Trophoblast cell (in vitro differentiated cells and primary cell): Measurements from ENCODE around the gene BMP5. TPM values are rescaled to one million over a fixed set of nuclear protein-coding genes. Genes with fewer than 3 reads are reported as not detected.

Source experiments
- DNase-seq, 2 donors: peaks; one replicate each; pipeline ENCODE4 v3.0.0-alpha.2; 2016
- H2AFZ ChIP-seq: 2 replicates; pipeline ENCODE4 v1.6.1; 2013; ENCODE audit warnings: low read length, moderate library complexity, mild to moderate bottlenecking; ENCODE audit not compliant: insufficient read depth, poor library complexity
- H2AK5ac ChIP-seq: 2 replicates; pipeline ENCODE4 v1.6.1; 2013; ENCODE audit warnings: mild to moderate bottlenecking, low read length
- H2BK120ac ChIP-seq: 2 replicates; pipeline ENCODE4 v1.6.1; 2013; ENCODE audit warnings: low read length, mild to moderate bottlenecking, moderate library complexity; ENCODE audit not compliant: insufficient read depth, poor library complexity
- H2BK12ac ChIP-seq: 2 replicates; pipeline ENCODE4 v1.6.1; 2013; ENCODE audit warnings: mild to moderate bottlenecking, low read length, moderate library complexity
- H2BK5ac ChIP-seq: 2 replicates; pipeline ENCODE4 v1.6.1; 2013; ENCODE audit warnings: low read length, low read depth, moderate library complexity, mild to moderate bottlenecking; ENCODE audit not compliant: poor library complexity
- H3K14ac ChIP-seq: 2 replicates; pipeline ENCODE4 v1.6.1; 2013; ENCODE audit warnings: mild to moderate bottlenecking, low read length
- H3K18ac ChIP-seq: 2 replicates; pipeline ENCODE4 v1.6.1; 2013; ENCODE audit warnings: mild to moderate bottlenecking, low read length
- H3K23ac ChIP-seq: 2 replicates; pipeline ENCODE4 v1.6.1; 2013; ENCODE audit warnings: low read length
- H3K27ac ChIP-seq: 2 replicates; pipeline ENCODE4 v1.5.1; 2013; ENCODE audit warnings: low read depth, mild to moderate bottlenecking, inconsistent platforms, low read length, moderate library complexity
- H3K27me3 ChIP-seq: 2 replicates; pipeline ENCODE4 v1.6.1; 2013; ENCODE audit warnings: inconsistent platforms, mild to moderate bottlenecking, low read length, moderate library complexity; ENCODE audit not compliant: insufficient read depth
- H3K36me3 ChIP-seq, 2 experiments: 1 replicate in 1 of 2; 2 replicates in 1 of 2; pipeline ENCODE4 v1.6.1; 2013; ENCODE audit warnings: low read length in 2 of 2, mild to moderate bottlenecking in 2 of 2, moderate library complexity in 1 of 2; ENCODE audit not compliant: insufficient read depth in 2 of 2, control insufficient read depth in 1 of 2
- H3K4ac ChIP-seq: 2 replicates; pipeline ENCODE4 v1.6.1; 2013; ENCODE audit warnings: low read depth, mild to moderate bottlenecking, low read length, moderate library complexity
- H3K4me1 ChIP-seq, 2 experiments: 1 replicate in 1 of 2; 2 replicates in 1 of 2; pipeline ENCODE4 v1.6.1; 2013; ENCODE audit warnings: low read length in 2 of 2, mild to moderate bottlenecking in 2 of 2, moderate library complexity in 1 of 2; ENCODE audit not compliant: insufficient read depth in 2 of 2, control insufficient read depth in 1 of 2
- H3K4me2 ChIP-seq: 2 replicates; pipeline ENCODE4 v1.6.1; 2013; ENCODE audit warnings: inconsistent platforms, mild to moderate bottlenecking, low read length, moderate library complexity
- H3K4me3 ChIP-seq: 2 replicates; pipeline ENCODE4 v1.5.1; 2013; ENCODE audit warnings: mild to moderate bottlenecking, low read depth, low read length, inconsistent platforms
- H3K79me1 ChIP-seq: one replicate; pipeline ENCODE4 v1.6.1; 2013; ENCODE audit warnings: low read length
- H3K79me2 ChIP-seq: 2 replicates; pipeline ENCODE4 v1.6.1; 2013; ENCODE audit warnings: low read length, mild to moderate bottlenecking; ENCODE audit not compliant: control insufficient read depth, insufficient read depth, poor library complexity
- H3K9ac ChIP-seq: 2 replicates; pipeline ENCODE4 v1.6.1; 2013; ENCODE audit warnings: mild to moderate bottlenecking, low read length
- H3K9me3 ChIP-seq: 2 replicates; pipeline ENCODE4 v1.6.1; 2013; ENCODE audit warnings: low read depth, mild to moderate bottlenecking, control low read depth, inconsistent platforms, low read length; ENCODE audit not compliant: insufficient read depth
- H4K12ac ChIP-seq: 2 replicates; pipeline ENCODE4 v1.6.1; 2013; ENCODE audit warnings: low read depth, mild to moderate bottlenecking, low read length, moderate library complexity
- H4K8ac ChIP-seq: 2 replicates; pipeline ENCODE4 v1.6.1; 2013; ENCODE audit warnings: low read depth, mild to moderate bottlenecking, low read length, moderate library complexity
- H4K91ac ChIP-seq: one replicate; pipeline ENCODE4 v1.6.1; 2013; ENCODE audit warnings: low read depth, mild to moderate bottlenecking, low read length, moderate library complexity
- WGBS: extraction: QIAGEN DNeasy Blood & Tissue Kit; methylation state at CpG from one replicate; pipeline ENCODE4 v1.1.7; 2013; ENCODE audit warnings: missing lambda C conversion rate; ENCODE audit not compliant: insufficient read length, insufficient coverage; ENCODE audit errors: extremely low coverage; 5-methylcytosine and 5-hydroxymethylcytosine counted together
- polyA plus RNA-seq: library from polyadenylated mRNA; stranded (reverse); fragments of 200-250 nt; gene quantifications from 2 replicates; pipeline ENCODE4 v1.2.3, GENCODE V29; 2013

The BMP5 gene
- 0.16 and 0.18 TPM in 2 replicates for polyA plus RNA-seq

DNA sequence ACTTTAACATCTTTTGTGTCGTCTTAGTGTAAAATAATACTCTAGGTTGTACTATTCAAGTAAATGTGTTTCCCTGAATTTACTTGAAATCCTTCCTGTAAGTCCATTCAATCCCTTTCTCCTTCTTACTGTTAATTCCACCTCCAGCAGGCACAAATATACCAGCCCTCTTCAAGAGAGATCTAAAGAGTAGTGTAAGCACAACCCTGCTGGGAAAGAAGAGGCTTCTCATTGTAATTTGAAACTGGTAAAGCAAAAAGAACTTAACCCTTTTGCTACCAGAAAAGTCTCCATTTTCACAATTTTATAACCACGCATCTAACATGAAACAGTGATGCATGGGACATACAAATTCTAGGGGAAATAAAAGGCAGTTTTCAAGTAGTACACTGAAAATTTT, at the start of gene BMP5:
BMP5 (minus strand) TSS at position 191 of the 400 bp plus-strand sequence. CDS start 725 bp downstream, outside the sequence.
- no peak within 1 kb of the TSS for H3K18ac ChIP-seq
- H3K9ac ChIP-seq: no peak within 1 kb of the TSS
- no peaks in the 10 kb centered on the region for H3K9me3 ChIP-seq
- no peak within 1 kb of the TSS for H3K4me2 ChIP-seq
- no peaks in the 10 kb centered on the region for H3K27me3 ChIP-seq
- no peaks in the 10 kb centered on the region for H3K4me1 ChIP-seq
- H3K14ac ChIP-seq: no peak within 1 kb of the TSS
- no peaks in the 10 kb centered on the region for H3K79me1 ChIP-seq
- H4K8ac ChIP-seq: no peak within 1 kb of the TSS
- H2AFZ ChIP-seq: no peak within 1 kb of the TSS
- H2BK120ac ChIP-seq: no peak within 1 kb of the TSS
- H4K12ac ChIP-seq: no peak within 1 kb of the TSS
- no peak within 1 kb of the TSS for H2AK5ac ChIP-seq
- H3K27ac ChIP-seq: no peak within 1 kb of the TSS
- H3K79me2 ChIP-seq: no peaks in the 10 kb centered on the region
- H2BK12ac ChIP-seq: peak within 1 kb of the TSS; percentile 30
- no peak within 1 kb of the TSS for H2BK5ac ChIP-seq
- no CpG with 5 or more reads among the region's 2 CpGs for WGBS
- no peak within 1 kb of the TSS for H4K91ac ChIP-seq
- no peak within 1 kb of the TSS for H3K23ac ChIP-seq
- DNase-seq: no peak
- H3K4ac ChIP-seq: no peak within 1 kb of the TSS
- no peak within 1 kb of the TSS for H3K4me3 ChIP-seq
- H3K36me3 ChIP-seq: no peaks in the 10 kb centered on the region

GRCh38 chr6:55922406-55922805, 47.0 kb upstream of the BMP5 start:
- H3K14ac ChIP-seq: no peak overlapping the region
- H2BK5ac ChIP-seq: no peak overlapping the region
- H3K79me1 ChIP-seq: no peaks in the 10 kb centered on the region
- no peaks in the 10 kb centered on the region for H3K79me2 ChIP-seq
- no peaks in the 10 kb centered on the region for H3K4me1 ChIP-seq
- H2BK12ac ChIP-seq: no peak overlapping the region
- no peak overlapping the region for H3K4ac ChIP-seq
- no peak overlapping the region for H3K18ac ChIP-seq
- DNase-seq: no peak
- H3K27me3 ChIP-seq: no peaks in the 10 kb centered on the region
- no peak overlapping the region for H4K8ac ChIP-seq
- no peak overlapping the region for H3K9ac ChIP-seq
- H4K12ac ChIP-seq: no peak overlapping the region
- H2AFZ ChIP-seq: no peak overlapping the region
- no peak overlapping the region for H3K23ac ChIP-seq
- H3K4me3 ChIP-seq: no peak overlapping the region
- H3K4me2 ChIP-seq: no peak overlapping the region
- no peak overlapping the region for H2BK120ac ChIP-seq
- H2AK5ac ChIP-seq: no peak overlapping the region
- no peak overlapping the region for H4K91ac ChIP-seq
- H3K27ac ChIP-seq: no peak overlapping the region
- no peaks in the 10 kb centered on the region for H3K36me3 ChIP-seq
- no peaks in the 10 kb centered on the region for H3K9me3 ChIP-seq

- Histone ChIP-seq H3K27me3 (no peaks in the 10 kb centered on the region), H4K91ac (no peak overlapping the region), H3K4me2 (no peak overlapping the region), H2BK5ac (no peak overlapping the region), H4K8ac (no peak overlapping the region), H3K23ac (no peak overlapping the region), H3K9me3 (no peaks in the 10 kb centered on the region), H4K12ac (no peak overlapping the region), H3K14ac (no peak overlapping the region), H3K27ac (no peak overlapping the region), H2AFZ (no peak overlapping the region), H3K18ac (no peak overlapping the region), H2AK5ac (no peak overlapping the region), H3K4ac (no peak overlapping the region), H3K4me3 (no peak overlapping the region), H3K9ac (no peak overlapping the region), H2BK120ac (no peak overlapping the region), H3K79me1 (no peaks in the 10 kb centered on the region), H3K4me1 (no peaks in the 10 kb centered on the region), H3K36me3 (no peaks in the 10 kb centered on the region), H3K79me2 (no peaks in the 10 kb centered on the region), H2BK12ac (no peak overlapping the region)
- WGBS: no CpG with 5 or more reads among the region's 5 CpGs
- DNase-seq: peak; percentile 61 to 75
Measured at GRCh38 chr6:55919716-55920308, 44.4 kb upstream of the BMP5 start.

DNA sequence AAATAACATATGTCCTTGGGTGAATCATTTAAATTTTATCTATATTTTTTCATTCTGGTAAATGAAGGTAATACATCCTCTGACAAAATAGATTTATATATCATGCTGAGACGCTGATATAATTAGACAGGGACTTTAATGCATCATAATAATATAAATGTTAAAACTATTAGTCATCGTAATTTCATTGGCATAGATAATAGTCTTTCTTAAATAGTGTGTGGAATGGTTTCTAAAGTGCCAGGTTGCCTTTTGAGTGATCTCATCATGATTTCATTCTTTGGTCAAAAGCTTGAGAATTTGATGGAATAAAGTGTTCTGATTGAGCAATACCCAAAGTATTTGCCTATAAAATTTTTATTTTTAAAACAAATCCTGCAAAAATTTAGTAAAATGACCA, 43.2 kb upstream of the BMP5 start:
- no peak overlapping the region for H4K91ac ChIP-seq
- no peak overlapping the region for H3K27ac ChIP-seq
- H3K27me3 ChIP-seq: no peaks in the 10 kb centered on the region
- no CpG with 5 or more reads among the region's 2 CpGs for WGBS
- no peak overlapping the region for H3K18ac ChIP-seq
- no peak for DNase-seq
- no peak overlapping the region for H4K12ac ChIP-seq
- H3K79me1 ChIP-seq: no peaks in the 10 kb centered on the region
- H3K14ac ChIP-seq: no peak overlapping the region
- no peak overlapping the region for H2BK5ac ChIP-seq
- H3K4me2 ChIP-seq: no peak overlapping the region
- H3K9ac ChIP-seq: no peak overlapping the region
- H3K4me3 ChIP-seq: no peak overlapping the region
- no peak overlapping the region for H3K23ac ChIP-seq
- no peak overlapping the region for H2BK120ac ChIP-seq
- no peaks in the 10 kb centered on the region for H3K4me1 ChIP-seq
- no peak overlapping the region for H3K4ac ChIP-seq
- H2AFZ ChIP-seq: no peak overlapping the region
- H2BK12ac ChIP-seq: no peak overlapping the region
- H3K36me3 ChIP-seq: no peaks in the 10 kb centered on the region
- H2AK5ac ChIP-seq: no peak overlapping the region
- H4K8ac ChIP-seq: no peak overlapping the region
- H3K9me3 ChIP-seq: no peaks in the 10 kb centered on the region
- no peaks in the 10 kb centered on the region for H3K79me2 ChIP-seq
